Measurements from ENCODE around the gene SLC7A9. TPM values are rescaled to one million over a fixed set of nuclear protein-coding genes. Genes with fewer than 3 reads are reported as not detected.

Gene SLC7A9
- total RNA-seq, 1 donor from 2014 or later: 0.33 TPM

- ChIA-PET POLR2A (no interaction called here), CTCF (no interaction called here)
- H3K4me3 Mint-ChIP-seq: no peak overlapping the region
- no peak for ATAC-seq (ENCODE audit: low read depth)
- no peak for TF ChIP-seq CTCF (IDR thresholded peaks at IDR 0.05)
- H3K4me1 Mint-ChIP-seq: no peaks in the 10 kb centered on the region
- no peaks in the 10 kb centered on the region for H3K36me3 Mint-ChIP-seq (ENCODE audit: low read depth)
- intact Hi-C loops (cut with micrococcal nuclease): no loop called here
- peaks cover 2% of the 10 kb centered on the region for H3K9me3 Mint-ChIP-seq
- no peak for DNase-seq
- H3K27me3 Mint-ChIP-seq: no peaks in the 10 kb centered on the region
- H3K27ac Mint-ChIP-seq: no peak overlapping the region
Observed at GRCh38 chr19:32830231-32831014, 39.1 kb downstream of the SLC7A9 start.

- POLR2A ChIA-PET: no interaction called here
- Mint-ChIP-seq H3K36me3 (ENCODE audit: low read depth) (no peaks in the 10 kb centered on the region), H3K4me1 (no peaks in the 10 kb centered on the region), H3K9me3 (peaks cover 2% of the 10 kb centered on the region), H3K4me3 (no peak overlapping the region), H3K27ac (no peak overlapping the region), H3K27me3 (peaks cover 7% of the 10 kb centered on the region)
- CTCF ChIA-PET: no interaction called here
- no peak for ATAC-seq (ENCODE audit: low read depth)
- intact Hi-C loops (cut with micrococcal nuclease): no loop called here
- TF ChIP-seq CTCF (IDR thresholded peaks at IDR 0.05): no peak
- DNase-seq: no peak
Observed at GRCh38 chr19:32829345-32829896, 40.1 kb downstream of the SLC7A9 start.

- H3K27ac Mint-ChIP-seq: no peak overlapping the region
- H3K4me1 Mint-ChIP-seq: no peaks in the 10 kb centered on the region
- POLR2A ChIA-PET: no interaction called here
- H3K4me3 Mint-ChIP-seq: no peak overlapping the region
- H3K36me3 Mint-ChIP-seq (ENCODE audit: low read depth): no peaks in the 10 kb centered on the region
- ATAC-seq (ENCODE audit: low read depth) (no peak), DNase-seq (no peak)
- no peak for TF ChIP-seq CTCF (IDR thresholded peaks at IDR 0.05)
- peaks cover 2% of the 10 kb centered on the region for H3K9me3 Mint-ChIP-seq
- intact Hi-C loops (cut with micrococcal nuclease): no loop called here
- CTCF ChIA-PET: no interaction called here
- H3K27me3 Mint-ChIP-seq: peaks cover 11% of the 10 kb centered on the region
Observed at GRCh38 chr19:32828643-32829344, 40.8 kb downstream of the SLC7A9 start.

GRCh38 chr19:32828139-32828538 lies 41.4 kb downstream of the SLC7A9 start:
- Mint-ChIP-seq H3K27ac (no peak overlapping the region), H3K9me3 (peaks cover 2% of the 10 kb centered on the region), H3K4me3 (no peak overlapping the region), H3K4me1 (no peaks in the 10 kb centered on the region), H3K27me3 (peaks cover 15% of the 10 kb centered on the region), H3K36me3 (ENCODE audit: low read depth) (no peaks in the 10 kb centered on the region)
- ATAC-seq (ENCODE audit: low read depth): no peak
- DNase-seq: no peak
- POLR2A ChIA-PET: no interaction called here
- CTCF ChIA-PET: no interaction called here
- TF ChIP-seq CTCF (IDR thresholded peaks at IDR 0.05): no peak
- intact Hi-C loops (cut with micrococcal nuclease): no loop called here

GRCh38 chr19:32824916-32825608 lies 44.5 kb downstream of the SLC7A9 start:
- no peak for TF ChIP-seq CTCF (IDR thresholded peaks at IDR 0.05)
- Mint-ChIP-seq H3K36me3 (ENCODE audit: low read depth) (no peaks in the 10 kb centered on the region), H3K4me1 (no peaks in the 10 kb centered on the region), H3K9me3 (no peaks in the 10 kb centered on the region), H3K4me3 (no peak overlapping the region), H3K27me3 (peaks cover 31% of the 10 kb centered on the region), H3K27ac (no peak overlapping the region)
- DNase-seq: no peak
- no peak for ATAC-seq (ENCODE audit: low read depth)
- ChIA-PET CTCF (no interaction called here), POLR2A (no interaction called here)
- intact Hi-C loops (cut with micrococcal nuclease): no loop called here

Measured in activated B cell treated with CpG ODN at 0.5 μM for 24 hours (primary cell).